IPS DF 19.7 (cell line): ENCODE measurements around the gene CLSTN1.

Experiments
- DNase-seq: peaks from one replicate; pipeline ENCODE4 v3.0.0-alpha.2; 2013; ENCODE audit warnings: low read depth, low spot score

The CLSTN1 gene

GRCh38 chr1:9823943-9824701 lies at the start of gene CLSTN1:
Gene CLSTN1, minus strand, starts transcription at chr1:9823965. Its CDS starts 232 bp downstream, at chr1:9823733.
- no peak for DNase-seq

GRCh38 chr1:9873385-9873784 lies 49.6 kb upstream of the CLSTN1 start:
- no peak for DNase-seq

DNA sequence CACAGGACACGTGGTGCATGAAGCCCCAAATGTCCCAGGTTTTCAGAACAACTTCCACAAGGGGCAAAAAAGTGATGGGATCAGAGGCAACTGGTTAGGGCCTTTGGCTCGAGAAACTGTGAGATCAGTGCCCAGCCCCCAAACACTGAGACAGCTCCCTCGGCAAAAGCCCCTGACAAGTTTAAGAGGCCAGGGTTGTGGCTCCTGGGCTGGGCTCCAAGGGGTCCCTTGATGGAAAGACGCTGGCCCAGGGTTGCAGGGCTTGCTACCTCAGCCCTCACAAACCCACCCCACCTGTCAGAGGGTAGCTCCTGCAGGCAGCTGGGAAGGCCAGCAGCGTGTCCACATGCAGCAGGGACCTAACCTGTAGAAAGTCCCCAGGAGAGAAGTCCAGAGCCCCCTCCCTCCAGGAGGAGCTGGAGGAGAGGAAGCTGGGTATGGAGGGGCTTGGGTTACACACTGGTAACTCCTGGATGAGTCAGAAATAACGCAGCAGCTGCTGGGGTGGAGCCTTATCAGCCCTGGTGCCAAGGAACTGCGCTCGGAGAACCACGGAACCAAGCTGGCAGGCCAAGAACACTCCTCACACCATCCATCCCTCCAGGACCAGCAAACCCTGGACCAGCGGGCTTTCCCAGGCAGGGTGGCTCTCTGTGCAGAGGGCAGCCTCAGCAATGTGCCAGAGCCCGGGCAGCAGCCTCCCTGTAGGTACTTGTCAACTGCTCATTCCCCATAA lies 48.8 kb upstream of the CLSTN1 start:
- DNase-seq, result no peak

DNA sequence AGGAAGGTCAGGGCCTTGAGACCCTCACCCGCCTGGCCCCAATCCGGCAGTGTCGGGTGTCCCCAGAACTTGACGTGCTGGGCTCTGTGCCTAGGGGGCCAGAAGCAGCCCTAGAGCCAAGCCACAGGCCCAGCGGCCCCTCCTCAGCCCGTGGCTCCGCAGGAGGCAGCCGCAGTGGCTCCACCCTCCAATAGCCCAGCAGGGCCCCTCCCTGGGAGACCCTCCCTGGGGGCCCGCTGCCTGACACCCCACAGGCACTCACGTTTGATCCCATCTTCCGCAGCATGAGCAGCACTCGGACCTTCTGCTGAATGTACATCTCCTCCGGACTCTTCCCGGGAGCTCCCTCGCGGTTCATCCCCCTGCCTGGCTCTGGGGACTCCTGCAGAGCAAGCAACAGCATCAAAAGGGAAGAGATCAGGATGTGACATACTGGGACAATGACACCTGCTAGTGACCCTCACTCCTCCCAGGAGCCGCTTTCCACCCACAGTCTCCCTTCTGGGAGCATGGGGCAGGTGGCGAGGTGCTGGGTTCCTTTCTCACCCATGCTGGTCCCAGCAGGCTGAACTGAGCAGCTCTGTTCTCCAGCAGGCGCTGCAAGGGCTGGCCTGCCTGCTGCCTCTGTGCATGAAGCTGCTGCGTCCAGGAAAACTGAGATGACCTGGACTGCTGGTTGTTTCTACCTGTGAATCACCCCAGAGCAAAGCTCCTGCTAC lies 48.1 kb upstream of the CLSTN1 start:
- DNase-seq, result no peak

- no peak for DNase-seq
These were observed 47.3 kb upstream of the CLSTN1 start for GRCh38 chr1:9871021-9871420.

GRCh38 chr1:9870572-9870971 lies 46.8 kb upstream of the CLSTN1 start:
- DNase-seq, result no peak

DNA sequence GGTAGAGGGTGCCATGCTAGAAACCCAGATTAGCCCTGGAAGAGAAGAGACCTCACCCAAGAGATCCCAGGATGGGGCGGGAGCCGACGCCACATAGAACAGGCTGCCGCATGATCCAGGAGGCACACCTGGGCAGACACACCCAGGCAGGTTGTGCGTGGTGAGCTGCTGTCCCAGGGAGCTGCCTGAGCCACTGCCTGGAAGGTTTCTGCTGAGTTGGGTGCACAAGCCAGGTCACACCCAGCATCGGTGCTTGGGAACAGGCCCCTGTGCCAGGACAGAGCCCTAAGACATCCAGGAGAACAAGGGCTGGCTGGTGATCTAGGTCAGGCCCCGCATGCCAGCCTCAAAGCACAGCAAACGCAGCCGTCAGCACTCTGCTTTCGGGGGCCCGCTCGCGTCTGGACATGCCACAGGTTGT lies 46.1 kb upstream of the CLSTN1 start:
- no peak for DNase-seq

- no peak for DNase-seq
These were observed 44.5 kb upstream of the CLSTN1 start for GRCh38 chr1:9868244-9868590.

GRCh38 chr1:9867408-9868243 lies 43.9 kb upstream of the CLSTN1 start:
- DNase-seq, result no peak

GRCh38 chr1:9866836-9867235 lies 43.1 kb upstream of the CLSTN1 start:
- no peak for DNase-seq

- no peak for DNase-seq
These were observed 42.0 kb upstream of the CLSTN1 start for GRCh38 chr1:9865724-9866123.

DNA sequence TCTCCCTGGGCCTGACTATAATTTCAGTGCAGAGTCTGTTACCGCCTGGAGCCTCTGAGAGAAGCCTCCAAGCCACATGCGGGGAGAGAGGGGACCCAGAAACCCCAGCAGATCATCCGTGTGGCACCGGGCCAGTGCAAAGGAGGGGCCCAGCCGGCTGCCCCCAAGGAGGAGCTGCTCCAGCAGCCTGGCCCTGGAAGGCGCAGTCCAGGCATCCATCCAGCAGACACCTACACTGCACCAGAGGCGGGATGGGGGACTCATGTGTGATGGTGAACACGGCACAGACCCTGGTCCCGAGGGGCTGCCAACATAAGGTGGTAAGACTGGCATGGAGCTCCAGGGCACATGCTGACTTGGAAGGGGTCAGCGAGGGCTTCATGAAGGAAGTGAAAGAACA lies 39.6 kb upstream of the CLSTN1 start:
- no peak for DNase-seq

DNA sequence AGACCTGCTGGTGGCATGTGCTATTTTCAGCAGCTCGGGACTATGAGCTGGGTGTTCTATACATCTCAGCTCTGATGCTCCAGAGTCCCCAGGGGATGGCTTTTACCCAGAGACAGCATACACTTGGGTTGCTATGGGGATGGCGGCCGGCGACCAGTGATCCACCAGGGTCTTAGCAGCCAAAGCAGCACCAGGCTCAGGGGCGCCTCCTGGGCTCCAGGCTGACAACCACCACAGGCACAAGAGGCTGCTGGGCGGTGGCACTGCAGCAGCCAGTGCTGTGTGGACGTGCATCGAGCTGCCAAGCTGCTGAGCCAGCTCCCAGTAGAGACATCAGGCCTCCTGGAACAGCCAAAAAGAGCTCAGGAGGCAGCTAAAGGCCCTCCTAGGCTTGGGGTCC lies 37.6 kb upstream of the CLSTN1 start:
- DNase-seq, result no peak

DNA sequence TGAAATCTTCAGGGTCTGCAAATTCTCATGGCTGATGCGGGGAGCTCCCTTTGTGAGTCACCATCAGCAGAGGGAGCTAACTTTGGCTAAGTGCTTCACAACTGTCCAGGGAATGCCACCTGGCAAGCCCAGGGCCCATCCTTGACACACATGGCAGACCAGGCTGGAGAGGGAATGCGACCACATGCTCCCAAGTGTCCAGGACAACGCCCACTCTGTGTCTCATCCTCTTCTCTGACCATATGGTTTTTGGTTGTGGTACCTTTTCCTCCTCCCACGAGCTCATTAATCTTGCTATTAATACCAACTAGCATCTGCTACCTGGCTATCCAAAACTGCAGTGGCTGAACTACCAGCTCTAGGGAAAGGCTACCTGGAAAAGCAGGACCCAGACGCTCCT lies 37.1 kb upstream of the CLSTN1 start:
- no peak for DNase-seq

DNA sequence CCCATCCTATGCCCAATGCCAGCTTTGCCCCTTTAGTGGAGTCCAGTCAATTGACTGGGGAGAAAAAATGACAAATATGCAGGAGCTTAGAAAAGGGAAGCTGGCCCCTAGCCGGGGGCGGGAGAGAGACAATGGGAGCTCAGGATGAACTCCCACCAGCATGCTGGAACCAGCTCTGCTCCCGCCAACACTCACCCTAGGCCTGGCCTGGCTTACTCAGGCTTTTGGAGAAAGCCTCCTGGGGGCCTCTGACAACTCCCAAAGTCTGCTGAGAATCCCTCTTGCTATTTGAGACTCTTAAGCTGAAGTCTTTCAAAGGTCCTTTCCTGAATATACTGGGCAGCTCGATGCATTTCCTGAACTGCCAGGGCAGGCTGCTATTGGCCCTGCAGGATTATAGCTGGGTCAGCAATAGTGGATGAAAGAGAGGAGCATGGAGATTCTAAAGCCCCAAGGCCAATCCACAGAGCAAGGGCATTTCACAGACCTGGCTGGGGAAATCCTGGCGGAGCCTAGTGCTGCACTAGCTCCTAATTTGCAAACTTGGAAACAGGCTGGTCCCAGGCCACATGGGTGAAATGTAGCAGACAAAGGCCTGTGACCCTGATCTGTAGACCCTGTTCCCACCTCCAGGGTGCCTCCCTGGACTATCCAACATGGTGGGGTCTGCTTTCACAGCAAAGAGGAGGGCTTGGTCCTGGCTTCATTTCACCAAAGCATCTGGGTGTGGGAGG lies 35.7 kb upstream of the CLSTN1 start:
- DNase-seq, result no peak

- no peak for DNase-seq
These were observed 34.7 kb upstream of the CLSTN1 start for GRCh38 chr1:9858293-9859035.

- DNase-seq, result no peak
These were observed 31.4 kb upstream of the CLSTN1 start for GRCh38 chr1:9855186-9855585.

DNA sequence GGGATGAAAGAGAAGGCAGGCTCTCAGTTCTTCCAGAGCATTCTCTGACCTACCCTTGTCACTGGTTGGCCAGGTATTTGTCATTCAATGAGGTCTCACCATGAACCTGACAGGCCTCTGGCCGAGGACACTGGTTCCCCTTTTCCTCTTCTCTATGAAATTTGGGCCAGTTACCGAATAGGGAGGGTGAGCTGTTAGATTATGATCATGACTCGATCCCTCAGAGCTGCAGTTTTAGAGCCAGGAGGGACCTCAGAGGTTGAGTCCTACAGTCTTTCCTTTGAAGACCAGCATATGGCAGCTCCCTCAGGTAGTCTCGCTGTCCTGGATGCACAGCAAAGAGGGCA lies 29.5 kb upstream of the CLSTN1 start:
- DNase-seq, result no peak

DNA sequence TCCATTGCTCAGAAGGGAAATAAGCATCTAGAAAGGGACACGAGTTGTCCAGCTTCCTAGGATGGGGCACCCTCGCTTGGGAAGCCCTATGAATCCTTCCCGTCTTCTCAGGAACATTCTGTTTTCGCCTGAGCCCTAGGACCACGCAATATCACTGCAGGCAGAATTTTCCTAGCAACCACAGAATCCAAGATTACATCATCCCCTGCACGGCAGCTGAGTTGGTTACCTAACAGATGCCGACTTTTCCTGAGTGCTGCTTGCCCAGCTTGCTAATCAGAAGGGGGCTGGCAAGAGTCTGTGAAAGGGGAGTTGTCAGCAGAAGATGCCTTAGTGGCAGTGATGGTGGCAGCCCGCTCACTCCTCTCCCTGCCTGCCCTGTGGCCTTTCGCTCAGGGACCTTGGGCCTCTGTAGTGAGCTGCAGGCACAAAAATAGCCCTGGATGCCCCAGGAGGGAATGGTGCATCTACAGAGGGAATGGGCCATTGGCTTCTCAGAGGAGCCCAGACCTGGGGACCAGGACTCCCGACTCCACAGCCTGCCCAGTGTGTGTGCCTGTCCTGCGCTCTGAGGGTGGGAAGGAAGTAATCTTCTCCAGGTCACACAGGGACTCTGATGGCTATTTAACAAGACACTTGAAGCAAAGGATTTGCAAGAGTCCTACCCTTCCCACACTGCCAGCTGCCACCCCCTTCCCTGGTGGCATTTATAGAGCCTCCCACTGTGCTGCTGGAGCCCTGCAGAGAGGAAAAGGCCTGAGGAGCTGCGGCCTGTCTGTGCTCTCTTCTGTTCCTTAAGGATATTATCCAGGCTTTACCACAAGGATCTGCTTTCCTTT lies 28.9 kb upstream of the CLSTN1 start:
- DNase-seq, result no peak

DNA sequence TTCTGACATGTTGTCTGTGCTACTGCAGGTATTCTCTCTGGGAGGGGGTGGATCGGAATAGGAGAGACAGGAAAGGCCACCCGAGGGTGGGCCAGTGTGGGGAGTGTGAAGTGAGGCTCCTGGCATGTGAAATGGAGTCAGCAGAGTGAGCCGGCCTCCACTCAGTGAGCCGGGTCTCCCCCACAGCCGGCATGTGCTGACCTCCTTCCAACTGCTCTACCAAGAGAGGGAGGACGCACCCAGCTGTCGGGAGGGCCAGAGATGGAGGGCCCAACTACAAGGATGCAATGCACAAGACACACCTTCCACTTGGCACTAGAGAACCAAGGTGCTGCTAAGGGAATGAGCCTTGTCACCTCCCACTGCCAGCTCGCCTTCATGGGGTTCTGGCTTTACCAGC lies 28.2 kb upstream of the CLSTN1 start:
- no peak for DNase-seq
